Neutrophil (primary cell): ENCODE measurements around the gene HEXIM1.
A peak's percentile ranks its signal among the peaks of the same experiment; 100 is the strongest.

Experiments used
- H3K27ac ChIP-seq: fragments of 200-600 bp; sonication (generic); 2 replicates; pipeline ENCODE4 v1.5.1; 2016; ENCODE audit warnings: mild to moderate bottlenecking, moderate library complexity
- H3K27me3 ChIP-seq: fragments of 200-600 bp; sonication (generic); 2 replicates; pipeline ENCODE4 v1.6.0; 2016; ENCODE audit warnings: mild to moderate bottlenecking
- H3K36me3 ChIP-seq: fragments of 200-600 bp; sonication (generic); 2 replicates; pipeline ENCODE4 v1.5.1; 2017
- H3K4me1 ChIP-seq, 2 experiments: fragments of 200-600 bp in 1 of 2; sonication (generic) in 1 of 2; 1 replicate in 1 of 2; 2 replicates in 1 of 2; pipeline versions ENCODE4 v1.5.1 to v1.6.1; 2013 to 2016; ENCODE audit warnings: low read depth in 1 of 2, low read length in 1 of 2, mild to moderate bottlenecking in 1 of 2, moderate library complexity in 1 of 2; ENCODE audit not compliant: control insufficient read depth in 1 of 2, insufficient read depth in 1 of 2
- H3K4me3 ChIP-seq, 2 experiments: fragments of 200-600 bp in 1 of 2; sonication (generic) in 1 of 2; 1 replicate in 1 of 2; 2 replicates in 1 of 2; pipeline ENCODE4 v1.5.1; 2013 to 2016; ENCODE audit warnings: low read depth in 1 of 2, low read length in 1 of 2, mild to moderate bottlenecking in 1 of 2, moderate library complexity in 1 of 2
- H3K9me3 ChIP-seq: fragments of 200-600 bp; sonication (generic); 2 replicates; pipeline ENCODE4 v1.5.1; 2016
- CTCF ChIP-seq: fragments of 200-600 bp; sonication (generic); IDR thresholded peaks from 2 replicates; pipeline ENCODE4 v1.5.1; 2016; ENCODE audit warnings: antibody characterized with exemption

Gene HEXIM1

GRCh38 chr17:45170931-45171337 lies 22.7 kb downstream of the HEXIM1 start:
- Histone ChIP-seq H3K4me3 (no peak overlapping the region), H3K4me1 (peaks cover 48 to 52% of the 10 kb centered on the region in 2 experiments), H3K9me3 (no peaks in the 10 kb centered on the region), H3K36me3 (peaks cover 5% of the 10 kb centered on the region), H3K27ac (peak overlapping the region; percentile 70), H3K27me3 (no peaks in the 10 kb centered on the region)
- no peak for TF ChIP-seq CTCF

GRCh38 chr17:45171338-45172231 lies 23.3 kb downstream of the HEXIM1 start:
- Histone ChIP-seq H3K27me3 (no peaks in the 10 kb centered on the region), H3K4me3 (peak overlapping the region in 1 of 2 experiments; percentile 7), H3K4me1 (peaks cover 54 to 58% of the 10 kb centered on the region in 2 experiments), H3K9me3 (no peaks in the 10 kb centered on the region), H3K36me3 (peaks cover 5% of the 10 kb centered on the region), H3K27ac (peak overlapping the region; percentile 70)
- TF ChIP-seq CTCF = no peak

GRCh38 chr17:45172232-45172540 lies 23.9 kb downstream of the HEXIM1 start:
- peak overlapping the region in 1 of 2 experiments; percentile 21 for H3K4me3 ChIP-seq
- peaks cover 59 to 63% of the 10 kb centered on the region in 2 experiments for H3K4me1 ChIP-seq
- H3K36me3 ChIP-seq = peaks cover 5% of the 10 kb centered on the region
- H3K27me3 ChIP-seq = no peaks in the 10 kb centered on the region
- TF ChIP-seq CTCF = no peak
- peak overlapping the region; percentile 70 for H3K27ac ChIP-seq
- H3K9me3 ChIP-seq = no peaks in the 10 kb centered on the region

- peak overlapping the region; percentile 70 for H3K27ac ChIP-seq
Measured at GRCh38 chr17:45172541-45173286, 24.4 kb downstream of the HEXIM1 start.

GRCh38 chr17:45175759-45176115 lies 27.5 kb downstream of the HEXIM1 start:
- Histone ChIP-seq H3K36me3 (no peaks in the 10 kb centered on the region), H3K4me1 (peaks cover 67 to 68% of the 10 kb centered on the region in 2 experiments), H3K4me3 (peak overlapping the region; percentile 4 to 27), H3K27ac (peak overlapping the region; percentile 77), H3K9me3 (no peaks in the 10 kb centered on the region), H3K27me3 (no peaks in the 10 kb centered on the region)
- TF ChIP-seq CTCF = no peak

More at GRCh38 chr17:45172541-45173286, 24.4 kb downstream of the HEXIM1 start:
- no peaks in the 10 kb centered on the region for H3K9me3 ChIP-seq
- peaks cover 5% of the 10 kb centered on the region for H3K36me3 ChIP-seq
- H3K27me3 ChIP-seq = no peaks in the 10 kb centered on the region
- peak overlapping the region in 1 of 2 experiments; percentile 21 for H3K4me3 ChIP-seq
- H3K4me1 ChIP-seq = peaks cover 64 to 68% of the 10 kb centered on the region in 2 experiments
- no peak for TF ChIP-seq CTCF
